HG02938 (cell line): Measurements from ENCODE around the gene BRICD5.

Experiments used
- ATAC-seq: cut with Tn5 transposase; IDR thresholded peaks from one replicate; pipeline ENCODE4 v1.9.1; 2021; ENCODE audit warnings: mild to moderate bottlenecking, moderate library complexity; ENCODE audit not compliant: unreplicated experiment

BRICD5 gene

GRCh38 chr16:2183671-2184070 is 27.0 kb downstream of the BRICD5 start:
- ATAC-seq, result no peak

GRCh38 chr16:2181952-2182351 is 28.7 kb downstream of the BRICD5 start:
- ATAC-seq, result no peak

- no peak for ATAC-seq
These were observed 29.4 kb downstream of the BRICD5 start for GRCh38 chr16:2180962-2181923.

- no peak for ATAC-seq
These were observed 30.2 kb downstream of the BRICD5 start for GRCh38 chr16:2180461-2180860.

- ATAC-seq, result no peak
These were observed 31.1 kb downstream of the BRICD5 start for GRCh38 chr16:2179576-2179975.

GRCh38 chr16:2179107-2179501 is 31.6 kb downstream of the BRICD5 start:
- ATAC-seq, result no peak

- no peak for ATAC-seq
These were observed 32.1 kb downstream of the BRICD5 start for GRCh38 chr16:2178321-2179106.

- no peak for ATAC-seq
These were observed 33.1 kb downstream of the BRICD5 start for GRCh38 chr16:2177561-2177960.

GRCh38 chr16:2177101-2177500 is 33.6 kb downstream of the BRICD5 start:
- no peak for ATAC-seq

- ATAC-seq, result no peak
These were observed 34.6 kb downstream of the BRICD5 start for GRCh38 chr16:2176047-2176446.

GRCh38 chr16:2175454-2175853 is 35.2 kb downstream of the BRICD5 start:
- no peak for ATAC-seq

- ATAC-seq, result no peak
These were observed 36.1 kb downstream of the BRICD5 start for GRCh38 chr16:2174396-2175131.

- ATAC-seq, result no peak
These were observed 36.7 kb downstream of the BRICD5 start for GRCh38 chr16:2173916-2174315.

- ATAC-seq, result no peak
These were observed 37.3 kb downstream of the BRICD5 start for GRCh38 chr16:2173366-2173765.

- ATAC-seq, result no peak
These were observed 37.9 kb downstream of the BRICD5 start for GRCh38 chr16:2172688-2173335.

GRCh38 chr16:2171601-2172178 is 39.0 kb downstream of the BRICD5 start:
- no peak for ATAC-seq

- ATAC-seq, result no peak
These were observed 39.9 kb downstream of the BRICD5 start for GRCh38 chr16:2170587-2171435.

GRCh38 chr16:2170080-2170479 is 40.6 kb downstream of the BRICD5 start:
- ATAC-seq, result no peak

- no peak for ATAC-seq
These were observed 43.5 kb downstream of the BRICD5 start for GRCh38 chr16:2167068-2167638.
